HG03108 (cell line): ENCODE measurements around the gene FASTKD2.

Experiments
- ATAC-seq: cut with Tn5 transposase; IDR thresholded peaks from one replicate; pipeline ENCODE4 v1.9.1; 2021; ENCODE audit warnings: moderate library complexity; ENCODE audit not compliant: unreplicated experiment

The FASTKD2 gene

DNA sequence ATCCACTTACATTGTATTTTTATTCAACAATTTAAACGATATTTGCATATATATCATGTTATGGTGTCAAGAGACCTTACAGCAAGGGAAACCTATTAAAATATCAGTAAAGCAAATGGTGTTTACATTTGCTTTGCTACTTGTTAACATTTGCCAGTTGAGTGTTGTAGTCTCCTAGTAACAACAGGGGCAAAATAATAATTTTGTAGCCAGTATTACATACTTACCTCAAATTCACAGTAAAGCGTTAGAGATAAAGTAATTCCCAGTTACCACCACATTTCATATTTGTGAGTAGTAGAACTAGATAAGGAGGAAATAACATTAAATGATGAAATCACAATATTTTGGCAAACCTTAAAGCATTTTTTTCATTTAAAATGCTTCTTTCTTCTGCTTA is 71.3 kb downstream of the FASTKD2 start:
- no peak for ATAC-seq

DNA sequence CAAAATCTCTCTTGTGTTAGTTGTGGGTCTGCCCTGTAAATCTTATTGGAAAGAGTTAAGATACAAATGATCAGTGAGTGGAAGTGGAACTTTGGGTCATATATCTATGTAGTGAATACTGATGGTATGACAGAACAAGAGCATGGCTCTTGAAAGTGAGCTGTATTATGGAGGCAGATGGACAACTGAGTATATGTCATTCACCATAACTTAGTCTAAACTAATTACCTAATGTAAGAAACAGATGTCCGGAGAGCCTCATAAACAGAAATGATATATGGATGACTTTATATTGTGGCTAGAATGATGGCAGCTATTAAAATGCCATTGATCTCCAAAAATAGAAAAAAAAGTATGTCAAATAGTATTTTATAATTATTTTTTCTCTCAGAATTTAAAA is 72.4 kb downstream of the FASTKD2 start:
- no peak for ATAC-seq

DNA sequence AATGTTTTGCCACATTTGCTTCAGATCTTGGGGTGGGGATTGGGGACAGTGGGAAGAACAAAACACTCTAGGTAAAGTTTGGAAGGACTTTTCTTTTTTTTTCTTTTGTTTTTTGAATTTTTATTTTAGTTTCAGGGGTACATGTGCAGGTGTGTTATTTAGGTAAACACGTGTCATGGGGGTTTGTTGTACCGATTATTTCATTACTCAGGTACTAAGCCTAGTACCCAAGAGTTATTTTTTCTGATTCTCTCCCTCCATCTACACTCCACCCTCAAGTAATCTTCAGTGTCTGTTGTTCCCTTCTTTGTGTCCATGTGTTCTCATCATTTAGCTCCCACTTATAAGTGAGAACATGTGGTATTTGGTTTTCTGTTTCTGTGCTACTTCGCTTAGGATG is 73.3 kb downstream of the FASTKD2 start:
- no peak for ATAC-seq

DNA sequence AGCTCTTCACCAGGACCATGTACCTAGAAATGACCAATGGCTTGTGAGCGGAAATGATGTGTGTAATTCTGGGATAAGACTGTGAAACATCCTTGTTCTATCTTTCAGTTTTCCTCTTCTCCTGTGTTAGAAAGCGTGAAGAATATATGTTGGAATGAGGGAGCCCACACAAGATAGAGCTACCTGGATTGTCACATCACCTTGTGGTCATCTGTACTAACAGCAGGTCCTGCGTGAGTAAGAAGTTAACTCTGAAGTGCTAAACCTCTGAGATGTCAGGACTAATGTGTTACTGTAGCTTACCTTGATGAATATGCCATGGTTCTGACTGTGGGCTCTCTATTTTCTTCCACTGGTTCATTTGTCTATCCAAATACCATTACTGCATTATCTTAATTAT is 75.6 kb downstream of the FASTKD2 start:
- ATAC-seq, result no peak
